DOHH2 (cell line): ENCODE results near the gene KANSL3.

Experiments used
- H3F3A ChIP-seq: fragments of 200-600 bp; sonication (generic), shearing (Covaris generic); 2 replicates; pipeline ENCODE4 v1.6.0; 2016; ENCODE audit warnings: antibody characterized with exemption, mild to moderate bottlenecking; ENCODE audit not compliant: control insufficient read depth, insufficient read depth
- H3K27ac ChIP-seq: fragments of 200-600 bp; sonication (generic); 2 replicates; pipeline ENCODE4 v1.5.1; 2014; ENCODE audit warnings: low read depth, mild to moderate bottlenecking, low read length, moderate library complexity
- H3K27me3 ChIP-seq: fragments of 200-600 bp; sonication (generic); 2 replicates; pipeline ENCODE4 v1.6.1; 2014; ENCODE audit warnings: mild to moderate bottlenecking, low read length, mixed read lengths; ENCODE audit not compliant: control insufficient read depth
- H3K36me3 ChIP-seq: fragments of 200-600 bp; sonication (generic); 2 replicates; pipeline ENCODE4 v1.6.1; 2014; ENCODE audit warnings: mild to moderate bottlenecking, low read length, moderate library complexity, mixed read lengths; ENCODE audit not compliant: control insufficient read depth
- H3K4me1 ChIP-seq: fragments of 200-600 bp; sonication (generic); 2 replicates; pipeline ENCODE4 v1.6.1; 2014; ENCODE audit warnings: mild to moderate bottlenecking, low read length, mixed read lengths; ENCODE audit not compliant: control insufficient read depth
- H3K4me2 ChIP-seq: fragments of 200-600 bp; sonication (generic); 2 replicates; pipeline ENCODE4 v1.6.0; 2014; ENCODE audit warnings: mild to moderate bottlenecking, low read length, moderate library complexity
- H3K4me3 ChIP-seq: fragments of 200-600 bp; sonication (generic); 2 replicates; pipeline ENCODE4 v1.5.1; 2014; ENCODE audit warnings: mild to moderate bottlenecking, low read length, mixed read lengths
- H3K79me2 ChIP-seq: fragments of 200-600 bp; sonication (generic); 2 replicates; pipeline ENCODE4 v1.6.1; 2014; ENCODE audit warnings: mild to moderate bottlenecking, low read length, mixed read lengths; ENCODE audit not compliant: control insufficient read depth
- H3K9me2 ChIP-seq: fragments of 200-600 bp; sonication (generic); replicated peaks from 2 replicates; pipeline ENCODE4 v1.6.1; 2014; ENCODE audit warnings: mild to moderate bottlenecking, low read length, mixed read lengths; ENCODE audit not compliant: control insufficient read depth
- H3K9me3 ChIP-seq: fragments of 200-600 bp; sonication (generic); 2 replicates; pipeline ENCODE4 v1.6.1; 2014; ENCODE audit warnings: antibody characterized with exemption, low read length, mixed read lengths; ENCODE audit not compliant: control insufficient read depth, insufficient read depth
- H4K20me1 ChIP-seq: fragments of 200-600 bp; sonication (generic); 2 replicates; pipeline ENCODE4 v1.6.0; 2014; ENCODE audit warnings: low read depth, mild to moderate bottlenecking, antibody characterized with exemption, low read length, moderate library complexity; ENCODE audit not compliant: control insufficient read depth, insufficient read depth
- CTCF ChIP-seq: fragments of 200-600 bp; sonication (generic); IDR thresholded peaks from one replicate; pipeline ENCODE4 v1.5.1; 2014; ENCODE audit warnings: antibody characterized with exemption, mild to moderate bottlenecking, low read depth, low read length; ENCODE audit not compliant: poor library complexity, severe bottlenecking
- EZH2phosphoT487 ChIP-seq: fragments of 200-600 bp; sonication (generic); IDR thresholded peaks from 2 replicates; pipeline ENCODE4 v1.6.1; 2017; ENCODE audit warnings: borderline replicate concordance, mild to moderate bottlenecking, antibody characterized with exemption, low read length, moderate library complexity, mixed read lengths

The KANSL3 gene

GRCh38 chr2:96575785-96576456 is 62.2 kb downstream of the KANSL3 start:
- Histone ChIP-seq H3K4me2 (no peak overlapping the region), H3K79me2 (no peaks in the 10 kb centered on the region), H3K4me1 (no peaks in the 10 kb centered on the region), H3K27ac (no peak overlapping the region), H3K9me2 (no peaks in the 10 kb centered on the region), H3K9me3 (no peaks in the 10 kb centered on the region), H3K4me3 (no peak overlapping the region), H3F3A (no peaks in the 10 kb centered on the region), H4K20me1 (no peaks in the 10 kb centered on the region), H3K36me3 (no peaks in the 10 kb centered on the region), H3K27me3 (no peaks in the 10 kb centered on the region)
- TF ChIP-seq EZH2phosphoT487, result no peak
- no peak for TF ChIP-seq CTCF

- TF ChIP-seq EZH2phosphoT487, result no peak
- no peak for TF ChIP-seq CTCF
- Histone ChIP-seq H3K4me3 (no peak overlapping the region), H3K4me2 (no peak overlapping the region), H4K20me1 (no peaks in the 10 kb centered on the region), H3K79me2 (no peaks in the 10 kb centered on the region), H3K4me1 (no peaks in the 10 kb centered on the region), H3K9me2 (no peaks in the 10 kb centered on the region), H3K27me3 (no peaks in the 10 kb centered on the region), H3K36me3 (no peaks in the 10 kb centered on the region), H3K27ac (no peak overlapping the region), H3K9me3 (no peaks in the 10 kb centered on the region), H3F3A (no peaks in the 10 kb centered on the region)
Observed at GRCh38 chr2:96574364-96574763, 63.7 kb downstream of the KANSL3 start.

GRCh38 chr2:96568094-96568493 is 70.0 kb downstream of the KANSL3 start:
- no peaks in the 10 kb centered on the region for H3K4me1 ChIP-seq
- H3K4me2 ChIP-seq, result no peak overlapping the region
- TF ChIP-seq EZH2phosphoT487 (no peak), CTCF (no peak)
- no peaks in the 10 kb centered on the region for H3K9me3 ChIP-seq
- no peaks in the 10 kb centered on the region for H4K20me1 ChIP-seq
- H3K79me2 ChIP-seq, result no peaks in the 10 kb centered on the region
- H3K9me2 ChIP-seq, result no peaks in the 10 kb centered on the region
- peaks cover 3% of the 10 kb centered on the region; the same call in 1 of the 2 replicates for H3K27me3 ChIP-seq
- no peaks in the 10 kb centered on the region for H3F3A ChIP-seq
- H3K36me3 ChIP-seq, result no peaks in the 10 kb centered on the region
- no peak overlapping the region for H3K27ac ChIP-seq
- no peak overlapping the region for H3K4me3 ChIP-seq
